Measurements from ENCODE around the gene HDAC4. TPM values are rescaled to one million over a fixed set of nuclear protein-coding genes. Genes with fewer than 3 reads are reported as not detected.

Gene HDAC4
- total and polyA plus RNA-seq, 5 donors = 7.8 to 29.1 (median 22.5) TPM

DNA sequence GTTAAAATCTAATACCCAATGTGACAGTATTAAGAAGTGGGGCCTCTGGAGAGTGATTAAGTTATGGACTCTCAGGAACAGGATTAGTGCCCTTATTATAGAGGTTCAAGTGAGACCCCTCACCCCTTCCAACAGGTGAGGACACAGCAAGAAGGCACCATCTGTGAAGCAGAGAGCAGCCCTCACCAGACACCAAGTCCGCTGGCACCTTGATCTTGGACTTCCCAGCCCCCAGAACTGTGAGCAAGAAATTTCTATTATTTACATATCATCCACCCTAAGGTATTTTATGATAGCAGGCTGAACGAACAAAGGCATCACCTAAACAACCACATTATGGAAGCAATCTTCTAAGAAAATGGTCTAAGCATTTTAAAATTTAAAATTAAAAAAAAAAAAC lies 59.0 kb downstream of the HDAC4 start:
- H3K4me3 ChIP-seq (ENCODE audit: low read length) = no peak overlapping the region
- 95% methylated on average over 2 of the region's 2 CpGs for WGBS
- no peak overlapping the region for H3K27ac ChIP-seq (ENCODE audit: low read length)
- ATAC-seq = no peak
- no peaks in the 10 kb centered on the region for H3K9me3 ChIP-seq (ENCODE audit: control insufficient read depth, low read length)
- H3K4me1 ChIP-seq (ENCODE audit: control insufficient read depth, insufficient read depth, low read length) = peaks cover 8% of the 10 kb centered on the region
- H3K27me3 ChIP-seq (ENCODE audit: control insufficient read depth, insufficient read depth) = no peaks in the 10 kb centered on the region
- no peak for DNase-seq
- intact Hi-C loops (cut with DNase I) = no loop called here

DNA sequence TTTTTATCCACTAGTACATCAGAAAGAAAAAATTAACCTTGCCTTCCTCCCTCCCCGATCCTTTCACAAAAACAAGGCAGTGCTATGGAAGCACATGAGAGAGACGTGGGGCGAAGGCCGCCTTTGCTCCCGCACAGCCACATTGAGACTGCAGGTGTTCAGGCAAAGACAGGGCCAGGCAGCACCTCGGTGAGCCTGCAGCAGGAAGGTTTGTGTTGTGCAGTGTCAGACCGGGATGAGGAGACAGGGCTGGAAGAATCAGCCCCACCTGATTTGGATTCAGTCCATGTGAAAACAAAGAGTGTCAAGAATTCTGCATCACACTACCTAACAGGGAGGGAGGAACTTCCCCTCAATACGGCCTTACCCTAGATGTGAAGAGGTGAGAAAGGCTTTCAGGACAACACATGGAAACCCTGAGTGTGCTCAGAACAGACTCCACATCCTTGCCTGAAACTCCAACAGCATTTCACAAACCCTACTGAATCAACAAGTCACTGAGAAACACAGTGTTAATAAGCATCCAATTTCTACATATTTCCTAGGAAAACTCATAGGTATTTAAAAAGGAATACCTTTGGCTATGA lies 59.6 kb downstream of the HDAC4 start:
- intact Hi-C loops (cut with DNase I) = no loop called here
- Histone ChIP-seq H3K4me1 (ENCODE audit: control insufficient read depth, insufficient read depth, low read length) (peaks cover 9% of the 10 kb centered on the region), H3K27ac (ENCODE audit: low read length) (no peak overlapping the region), H3K4me3 (ENCODE audit: low read length) (no peak overlapping the region), H3K27me3 (ENCODE audit: control insufficient read depth, insufficient read depth) (no peaks in the 10 kb centered on the region), H3K9me3 (ENCODE audit: control insufficient read depth, low read length) (no peaks in the 10 kb centered on the region)
- ATAC-seq = no peak
- WGBS = 84% methylated on average over 8 of the region's 8 CpGs
- DNase-seq = no peak

DNA sequence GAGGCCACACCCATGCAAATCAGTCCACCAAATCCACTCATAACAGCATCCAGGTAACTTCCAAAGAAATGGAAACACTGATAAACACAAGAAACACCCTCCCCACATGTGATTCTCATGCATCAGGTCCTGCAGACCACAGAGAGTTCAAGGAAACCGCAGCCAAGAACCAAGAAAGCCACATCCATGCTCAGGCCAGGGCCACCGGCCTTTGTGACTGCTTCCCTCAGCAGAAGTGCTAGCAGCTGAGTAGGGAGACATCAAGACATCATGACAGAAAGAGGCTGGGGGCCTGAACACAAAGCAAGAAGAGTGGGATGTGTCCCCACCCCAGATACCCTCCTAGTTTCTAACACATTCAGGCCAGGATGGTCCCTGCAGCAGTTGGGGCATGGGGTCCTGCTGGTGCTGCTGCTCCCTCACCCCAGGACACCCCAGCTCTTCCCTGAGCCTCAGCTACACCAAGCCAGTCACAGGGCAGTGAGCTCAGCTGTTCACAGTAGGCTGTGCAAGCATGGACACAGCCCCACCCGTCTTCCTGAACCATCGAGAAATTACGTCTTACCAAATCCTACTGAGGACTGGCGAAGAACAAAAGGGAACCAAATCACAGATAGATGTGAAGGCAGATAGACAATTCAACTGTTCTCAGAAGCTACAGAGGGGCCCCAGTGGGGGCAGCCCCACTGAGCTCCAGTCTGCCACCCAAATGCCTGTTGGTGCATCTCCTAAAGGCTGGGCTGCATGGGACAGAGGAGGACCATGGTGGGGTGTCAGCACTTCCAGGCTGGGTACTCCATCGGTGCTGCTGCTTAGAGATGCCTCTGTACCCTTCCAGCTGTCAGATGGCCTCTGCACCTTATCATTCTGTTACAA lies 60.9 kb downstream of the HDAC4 start:
- intact Hi-C loops (cut with DNase I) = no loop called here
- WGBS = 89% methylated on average over 7 of the region's 7 CpGs
- no peak overlapping the region for H3K27ac ChIP-seq (ENCODE audit: low read length)
- H3K27me3 ChIP-seq (ENCODE audit: control insufficient read depth, insufficient read depth) = no peaks in the 10 kb centered on the region
- no peak overlapping the region for H3K4me3 ChIP-seq (ENCODE audit: low read length)
- no peaks in the 10 kb centered on the region for H3K9me3 ChIP-seq (ENCODE audit: control insufficient read depth, low read length)
- DNase-seq = no peak
- H3K4me1 ChIP-seq (ENCODE audit: control insufficient read depth, insufficient read depth, low read length) = peaks cover 9% of the 10 kb centered on the region
- no peak for ATAC-seq

DNA sequence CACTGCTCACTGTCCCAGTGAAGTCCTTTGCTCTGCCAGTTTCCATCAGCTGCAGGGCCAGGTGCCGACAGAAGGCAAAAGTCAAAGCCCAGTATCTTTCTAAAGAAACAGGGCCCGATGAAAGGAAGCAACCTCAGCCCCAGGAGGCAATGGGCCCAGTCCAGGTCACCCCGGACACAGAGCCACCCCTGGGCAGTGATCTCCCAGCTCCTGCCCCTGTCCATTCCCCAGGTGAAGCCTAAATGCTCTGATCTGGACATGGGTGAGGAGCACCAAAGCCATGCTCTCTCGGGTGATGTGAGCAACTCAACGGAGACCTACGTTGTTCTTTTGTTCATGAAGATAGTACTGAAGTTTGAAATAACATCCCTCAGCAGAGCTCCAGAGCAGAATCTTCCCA lies 61.6 kb downstream of the HDAC4 start:
- intact Hi-C loops (cut with DNase I) = no loop called here
- ATAC-seq (no peak), DNase-seq (no peak)
- Histone ChIP-seq H3K9me3 (ENCODE audit: control insufficient read depth, low read length) (no peaks in the 10 kb centered on the region), H3K4me1 (ENCODE audit: control insufficient read depth, insufficient read depth, low read length) (peaks cover 9% of the 10 kb centered on the region), H3K4me3 (ENCODE audit: low read length) (no peak overlapping the region), H3K27me3 (ENCODE audit: control insufficient read depth, insufficient read depth) (no peaks in the 10 kb centered on the region), H3K27ac (ENCODE audit: low read length) (no peak overlapping the region)
- WGBS = 83% methylated on average over 6 of the region's 6 CpGs

DNA sequence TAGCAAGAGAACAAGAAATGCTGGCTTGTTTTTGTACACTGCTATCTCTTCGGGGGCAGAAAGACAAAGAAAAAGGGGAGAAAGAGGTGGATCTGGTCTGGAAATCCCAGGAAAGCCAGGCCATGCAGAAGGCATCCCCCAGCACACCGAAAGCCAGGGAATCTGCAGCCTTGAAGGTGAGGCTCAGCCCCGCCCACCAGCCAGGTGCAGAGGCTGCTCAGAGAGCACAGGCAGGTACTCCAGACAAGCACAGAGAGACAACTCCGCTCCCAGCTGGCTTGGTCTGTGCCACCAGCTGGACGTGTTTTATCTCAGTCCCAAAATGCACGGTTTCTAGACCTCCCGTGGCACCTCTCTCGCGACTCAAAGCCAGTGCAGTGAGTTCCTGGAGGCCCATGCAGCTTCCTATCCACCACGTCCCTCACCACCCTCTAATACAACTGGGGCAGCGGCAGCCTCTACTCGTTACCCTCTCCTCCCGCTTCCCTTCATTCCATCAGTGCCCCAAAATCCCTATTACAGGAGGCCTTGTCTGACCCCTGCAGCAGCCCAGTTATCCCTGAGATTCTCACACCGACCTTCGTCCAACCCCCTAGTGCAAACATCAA lies 62.8 kb downstream of the HDAC4 start:
- Histone ChIP-seq H3K4me3 (ENCODE audit: low read length) (no peak overlapping the region), H3K9me3 (ENCODE audit: control insufficient read depth, low read length) (no peaks in the 10 kb centered on the region), H3K27ac (ENCODE audit: low read length) (peak overlapping the region; percentile 69), H3K27me3 (ENCODE audit: control insufficient read depth, insufficient read depth) (no peaks in the 10 kb centered on the region), H3K4me1 (ENCODE audit: control insufficient read depth, insufficient read depth, low read length) (peaks cover 9% of the 10 kb centered on the region)
- peak; percentile 7 to 12 for ATAC-seq
- WGBS = 81% methylated on average over 15 of the region's 15 CpGs
- no peak for DNase-seq
- intact Hi-C loops (cut with DNase I) = no loop called here

DNA sequence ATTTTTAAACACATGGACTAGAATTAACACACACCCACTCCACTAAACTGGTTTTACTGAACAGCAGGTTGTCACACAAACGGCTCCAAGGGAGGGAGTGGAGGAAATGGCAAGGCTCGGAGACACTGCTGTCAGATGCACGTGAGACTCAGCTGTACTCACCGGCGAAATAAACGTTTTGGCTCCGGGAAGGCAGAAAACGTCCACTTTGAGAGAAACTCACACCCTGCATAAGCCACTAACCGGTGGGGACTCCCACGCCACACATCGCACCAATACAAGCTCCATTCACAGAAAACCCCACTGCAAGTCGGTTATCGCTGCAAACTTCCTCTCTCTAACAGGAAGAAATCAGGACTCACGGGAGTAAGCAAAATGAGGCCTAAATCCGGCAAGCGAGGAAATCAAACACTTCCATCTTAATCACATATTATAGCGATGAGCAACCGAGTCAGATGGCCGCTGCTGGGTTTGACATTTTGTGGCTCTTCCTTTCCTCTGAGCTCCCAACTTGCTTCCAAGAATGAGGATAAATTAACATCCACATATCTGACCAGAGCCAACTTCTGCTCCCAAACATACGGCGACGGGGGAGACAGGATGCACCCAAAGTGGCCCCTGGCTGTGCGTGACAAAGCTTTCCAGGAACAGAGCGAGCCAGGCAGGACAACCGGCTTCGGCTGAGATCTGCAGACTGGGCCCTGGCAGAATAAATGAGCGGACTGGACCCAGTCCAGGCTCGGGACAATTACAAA lies 63.5 kb downstream of the HDAC4 start:
- H3K4me1 ChIP-seq (ENCODE audit: control insufficient read depth, insufficient read depth, low read length) = peaks cover 9% of the 10 kb centered on the region
- DNase-seq (peak in 1 of 3 donors; percentile 77), ATAC-seq (peak; percentile 55 to 59)
- no peaks in the 10 kb centered on the region for H3K9me3 ChIP-seq (ENCODE audit: control insufficient read depth, low read length)
- H3K27ac ChIP-seq (ENCODE audit: low read length) = peak overlapping the region; percentile 69
- H3K27me3 ChIP-seq (ENCODE audit: control insufficient read depth, insufficient read depth) = no peaks in the 10 kb centered on the region
- WGBS = 57% methylated on average over 28 of the region's 28 CpGs
- H3K4me3 ChIP-seq (ENCODE audit: low read length) = no peak overlapping the region
- intact Hi-C loops (cut with DNase I) = no loop called here

DNA sequence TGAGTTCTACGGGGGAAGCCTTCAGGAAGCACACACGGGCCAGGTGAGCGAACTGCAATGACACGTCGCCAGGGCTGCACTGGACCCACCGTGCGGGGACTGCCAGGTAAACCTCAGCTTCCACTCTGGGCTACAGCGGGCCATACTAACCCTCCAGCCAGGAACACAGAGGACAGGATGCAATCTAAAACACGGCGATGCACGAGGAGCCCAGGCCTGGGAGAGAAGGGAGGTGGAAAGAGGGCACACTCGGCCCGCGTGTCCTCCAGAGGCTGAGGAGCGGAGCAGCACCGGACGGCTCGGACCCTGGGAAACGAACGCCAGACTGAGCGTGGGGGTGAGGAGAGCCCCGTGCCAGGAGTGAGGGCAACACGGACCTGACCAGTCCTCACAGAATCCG lies 69.3 kb downstream of the HDAC4 start:
- Histone ChIP-seq H3K27ac (ENCODE audit: low read length) (no peak overlapping the region), H3K9me3 (ENCODE audit: control insufficient read depth, low read length) (no peaks in the 10 kb centered on the region), H3K27me3 (ENCODE audit: control insufficient read depth, insufficient read depth) (no peaks in the 10 kb centered on the region), H3K4me3 (ENCODE audit: low read length) (no peak overlapping the region), H3K4me1 (ENCODE audit: control insufficient read depth, insufficient read depth, low read length) (peaks cover 21% of the 10 kb centered on the region)
- DNase-seq = no peak
- 83% methylated on average over 24 of the region's 24 CpGs for WGBS
- ATAC-seq = no peak
- intact Hi-C loops (cut with DNase I) = no loop called here

DNA sequence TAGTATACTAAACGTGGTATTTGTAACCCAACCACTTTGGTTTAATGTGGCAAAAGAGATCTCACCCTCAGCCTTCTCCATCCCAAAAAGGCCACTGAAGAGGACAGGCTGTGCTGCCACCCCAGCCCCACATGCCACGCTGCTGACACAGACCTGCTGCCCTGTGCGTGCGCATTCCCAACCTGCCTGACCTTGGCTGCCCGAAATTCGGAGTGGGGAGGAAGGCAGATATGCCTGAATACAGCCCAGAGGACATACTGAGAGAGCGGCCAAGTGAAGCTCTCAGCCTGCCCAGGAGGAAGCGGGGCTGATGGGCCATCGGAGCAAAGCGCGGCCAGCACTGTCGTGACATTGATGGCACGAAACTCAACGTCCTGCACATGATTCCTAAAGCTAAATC lies 70.0 kb downstream of the HDAC4 start:
- H3K9me3 ChIP-seq (ENCODE audit: control insufficient read depth, low read length) = no peaks in the 10 kb centered on the region
- H3K27me3 ChIP-seq (ENCODE audit: control insufficient read depth, insufficient read depth) = no peaks in the 10 kb centered on the region
- peak in 1 of 3 donors; percentile 46 for DNase-seq
- intact Hi-C loops (cut with DNase I) = no loop called here
- H3K4me3 ChIP-seq (ENCODE audit: low read length) = no peak overlapping the region
- ATAC-seq = no peak
- WGBS = 88% methylated on average over 14 of the region's 14 CpGs
- peaks cover 21% of the 10 kb centered on the region for H3K4me1 ChIP-seq (ENCODE audit: control insufficient read depth, insufficient read depth, low read length)
- H3K27ac ChIP-seq (ENCODE audit: low read length) = no peak overlapping the region

DNA sequence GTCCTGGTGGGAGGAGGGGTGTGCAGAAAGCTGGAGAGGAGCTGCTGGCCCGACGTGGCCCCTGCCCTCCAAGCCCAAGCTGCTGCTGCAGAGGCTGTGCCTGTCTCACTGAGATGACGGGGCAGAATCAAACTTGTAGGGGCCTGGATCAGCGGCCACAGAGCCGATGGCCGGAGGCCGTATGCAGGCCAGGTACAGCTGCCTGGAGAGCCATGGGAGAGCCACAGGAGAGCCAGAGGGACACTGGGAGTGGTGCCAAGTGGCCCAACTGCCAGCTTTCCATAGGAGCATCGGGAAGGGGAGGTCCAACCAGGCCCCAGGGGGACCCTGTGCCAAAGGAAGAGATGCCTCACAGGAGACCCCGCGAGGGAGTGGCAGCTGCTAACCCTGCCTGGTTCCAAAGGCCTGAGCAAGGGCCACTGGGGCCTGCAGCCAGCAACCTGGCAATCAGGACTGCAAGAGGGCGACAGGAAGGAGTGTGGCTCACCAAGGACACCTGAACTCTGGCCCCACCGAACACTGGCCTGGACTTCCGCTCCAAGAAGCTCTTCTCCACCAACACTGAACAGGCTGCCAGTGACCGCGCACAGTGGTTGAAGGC lies 70.7 kb downstream of the HDAC4 start:
- peak in 1 of 2 donors; percentile 5 for ATAC-seq
- Histone ChIP-seq H3K27me3 (ENCODE audit: control insufficient read depth, insufficient read depth) (no peaks in the 10 kb centered on the region), H3K4me1 (ENCODE audit: control insufficient read depth, insufficient read depth, low read length) (peaks cover 21% of the 10 kb centered on the region), H3K4me3 (ENCODE audit: low read length) (no peak overlapping the region), H3K27ac (ENCODE audit: low read length) (peak overlapping the region; percentile 98), H3K9me3 (ENCODE audit: control insufficient read depth, low read length) (no peaks in the 10 kb centered on the region)
- intact Hi-C loops (cut with DNase I) = no loop called here
- 75% methylated on average over 15 of the region's 15 CpGs for WGBS
- DNase-seq = peak; percentile 34 to 73 (median 68)

DNA sequence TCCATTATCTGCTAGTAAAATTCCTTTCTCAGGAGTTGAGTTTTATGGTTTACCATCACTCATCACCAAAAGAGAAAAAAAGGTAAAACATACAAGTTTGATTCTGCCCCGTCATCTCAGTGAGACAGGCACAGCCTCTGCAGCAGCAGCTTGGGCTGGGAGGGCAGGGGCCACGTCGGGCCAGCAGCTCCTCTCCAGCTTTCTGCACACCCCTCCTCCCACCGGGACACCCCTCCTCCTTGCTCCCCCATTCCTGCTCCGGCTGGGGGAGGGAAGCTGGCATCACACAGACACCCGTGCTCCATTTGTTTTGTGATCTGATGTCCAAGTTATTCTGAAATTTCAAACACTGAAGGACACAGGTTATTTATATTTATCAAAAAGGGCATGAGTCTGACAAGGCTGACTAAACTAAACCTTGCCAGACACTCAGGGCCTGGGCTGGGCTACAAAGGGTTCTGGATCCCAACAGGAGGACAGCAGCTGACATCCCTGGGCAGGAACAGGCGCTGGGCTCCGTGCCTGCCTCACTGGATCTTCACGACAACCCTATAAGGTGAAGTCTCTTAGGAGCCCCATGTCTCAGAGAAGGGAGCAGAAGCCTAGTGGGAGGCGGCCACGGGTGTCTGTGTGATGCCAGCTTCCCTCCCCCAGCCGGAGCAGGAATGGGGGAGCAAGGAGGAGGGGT lies 71.4 kb downstream of the HDAC4 start:
- peak; percentile 72 to 79 for ATAC-seq
- WGBS = 47% methylated on average over 12 of the region's 12 CpGs
- DNase-seq = peak; percentile 62 to 84 (median 80)
- intact Hi-C loops (cut with DNase I) = no loop called here
- Histone ChIP-seq H3K27ac (ENCODE audit: low read length) (peak overlapping the region; percentile 98), H3K4me1 (ENCODE audit: control insufficient read depth, insufficient read depth, low read length) (peaks cover 21% of the 10 kb centered on the region), H3K4me3 (ENCODE audit: low read length) (no peak overlapping the region), H3K27me3 (ENCODE audit: control insufficient read depth, insufficient read depth) (no peaks in the 10 kb centered on the region), H3K9me3 (ENCODE audit: control insufficient read depth, low read length) (no peaks in the 10 kb centered on the region)

All from right cardiac atrium (tissue), 5 donors.